A549 treated with Hydrocortisone at 1 μM for 4 hours (cell line): ENCODE results near the gene PCDHGA10. TPM values are rescaled to one million over a fixed set of nuclear protein-coding genes. Genes with fewer than 3 reads are reported as not detected.

Experiments used
- total RNA-seq: library from RNA; stranded (reverse); fragments of 200-300 nt; extraction: Qiagen RNA extraction; gene quantifications from 5 replicates; pipeline ENCODE4 v1.2.3, GENCODE V29; 2022

The PCDHGA10 gene
- total RNA-seq = 0.02 to 0.03 TPM (median 0.02 TPM) in 3 of 5 replicates, not detected in the others

DNA sequence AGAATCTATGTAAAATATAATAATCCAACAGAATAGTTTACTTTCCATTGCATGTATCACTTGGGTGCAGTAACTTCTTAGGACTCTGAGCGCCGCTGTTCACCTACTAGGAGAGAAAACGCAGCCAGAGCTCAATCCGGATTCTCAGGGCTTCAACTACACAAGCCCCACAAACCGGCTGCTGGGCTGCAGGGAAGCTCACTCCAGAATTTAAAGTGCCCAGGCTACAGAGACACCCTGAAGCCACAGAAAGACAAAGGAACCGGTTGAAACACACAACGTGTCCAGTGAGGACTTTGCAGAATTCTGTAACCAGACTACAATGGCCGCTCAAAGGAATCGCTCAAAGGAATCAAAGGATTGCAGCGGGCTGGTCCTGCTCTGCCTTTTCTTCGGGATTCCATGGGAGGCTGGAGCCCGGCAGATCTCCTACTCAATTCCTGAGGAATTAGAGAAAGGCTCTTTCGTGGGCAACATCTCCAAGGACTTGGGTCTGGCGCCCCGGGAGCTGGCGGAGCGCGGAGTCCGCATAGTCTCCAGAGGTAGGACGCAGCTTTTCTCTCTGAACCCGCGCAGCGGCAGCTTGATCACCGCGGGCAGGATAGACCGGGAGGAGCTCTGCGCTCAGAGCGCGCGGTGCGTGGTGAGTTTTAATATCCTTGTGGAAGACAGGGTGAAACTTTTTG is at the start of gene PCDHGA10:
TSS of gene PCDHGA10 (plus strand) at position 134 of the 686 bp plus-strand sequence. CDS start at position 323, 189 bp downstream.

DNA sequence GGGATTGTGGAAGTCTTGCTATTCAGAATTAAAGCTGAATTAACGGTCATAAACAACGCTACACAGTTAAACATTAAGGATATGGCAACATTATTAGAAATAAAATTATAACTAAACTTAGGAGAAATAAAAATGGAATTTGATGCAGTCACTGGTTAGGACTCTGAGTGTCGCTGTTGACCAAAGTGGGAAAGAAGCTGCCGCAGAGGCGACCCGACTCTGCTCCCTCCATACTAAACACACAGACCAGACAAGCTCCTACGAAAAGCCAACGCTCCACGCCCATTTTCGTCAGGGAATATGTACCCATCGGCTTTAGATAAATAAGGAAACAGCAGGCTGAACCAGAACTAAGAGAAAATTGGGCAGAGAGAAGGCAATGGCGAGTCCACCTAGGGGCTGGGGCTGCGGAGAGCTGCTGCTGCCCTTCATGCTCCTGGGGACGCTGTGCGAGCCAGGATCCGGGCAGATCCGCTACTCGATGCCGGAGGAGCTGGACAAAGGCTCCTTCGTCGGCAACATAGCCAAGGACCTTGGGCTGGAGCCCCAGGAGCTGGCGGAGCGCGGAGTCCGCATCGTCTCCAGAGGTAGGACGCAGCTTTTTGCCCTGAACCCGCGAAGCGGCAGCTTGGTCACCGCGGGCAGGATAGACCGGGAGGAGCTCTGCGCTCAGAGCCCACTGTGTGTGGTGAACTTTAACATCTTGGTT is 48.7 kb upstream of the PCDHGA10 start, which contains the start of gene PCDHGA5:
TSS of gene PCDHGA5 (plus strand) at position 211 of the 709 bp plus-strand sequence. CDS start at position 380, 169 bp downstream.

DNA sequence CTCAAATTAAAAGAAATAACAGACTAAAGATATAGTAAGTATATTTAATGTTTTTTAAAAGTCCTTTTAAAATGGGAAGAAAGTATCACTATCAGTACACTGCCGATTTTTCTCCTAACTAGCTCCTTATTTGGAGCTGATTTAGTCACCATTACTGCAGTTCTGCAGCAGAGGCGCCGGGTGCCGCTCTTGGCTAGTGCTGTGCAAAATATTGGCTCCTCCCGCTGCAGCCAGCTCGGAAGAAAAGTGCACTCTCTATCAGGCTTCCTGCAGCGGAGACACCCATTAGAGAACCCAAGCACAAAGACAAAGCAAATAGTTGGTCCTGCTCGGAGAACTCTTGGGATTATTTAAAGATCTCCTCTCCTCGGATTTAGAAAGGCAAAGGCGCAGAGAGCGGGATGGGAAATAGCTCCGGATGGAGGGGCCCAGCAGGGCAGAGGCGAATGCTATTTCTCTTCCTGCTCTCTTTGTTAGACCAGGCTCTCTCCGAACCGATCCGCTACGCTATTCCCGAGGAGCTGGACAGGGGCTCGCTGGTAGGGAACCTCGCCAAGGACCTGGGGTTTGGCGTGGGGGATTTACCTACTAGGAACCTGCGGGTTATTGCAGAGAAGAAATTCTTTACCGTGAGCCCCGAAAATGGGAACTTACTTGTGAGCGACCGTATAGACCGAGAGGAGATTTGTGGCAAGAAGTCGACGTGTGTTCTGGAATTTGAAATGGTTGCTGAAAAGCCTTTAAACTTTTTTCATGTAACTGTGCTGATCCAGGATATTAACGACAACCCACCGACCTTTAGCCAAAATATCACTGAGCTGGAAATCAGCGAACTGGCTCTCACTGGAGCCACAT is 42.6 kb upstream of the PCDHGA10 start, which contains the start of gene PCDHGB3:
TSS of gene PCDHGB3 (plus strand) at position 249 of the 855 bp plus-strand sequence. CDS start at position 402, 153 bp downstream.

DNA sequence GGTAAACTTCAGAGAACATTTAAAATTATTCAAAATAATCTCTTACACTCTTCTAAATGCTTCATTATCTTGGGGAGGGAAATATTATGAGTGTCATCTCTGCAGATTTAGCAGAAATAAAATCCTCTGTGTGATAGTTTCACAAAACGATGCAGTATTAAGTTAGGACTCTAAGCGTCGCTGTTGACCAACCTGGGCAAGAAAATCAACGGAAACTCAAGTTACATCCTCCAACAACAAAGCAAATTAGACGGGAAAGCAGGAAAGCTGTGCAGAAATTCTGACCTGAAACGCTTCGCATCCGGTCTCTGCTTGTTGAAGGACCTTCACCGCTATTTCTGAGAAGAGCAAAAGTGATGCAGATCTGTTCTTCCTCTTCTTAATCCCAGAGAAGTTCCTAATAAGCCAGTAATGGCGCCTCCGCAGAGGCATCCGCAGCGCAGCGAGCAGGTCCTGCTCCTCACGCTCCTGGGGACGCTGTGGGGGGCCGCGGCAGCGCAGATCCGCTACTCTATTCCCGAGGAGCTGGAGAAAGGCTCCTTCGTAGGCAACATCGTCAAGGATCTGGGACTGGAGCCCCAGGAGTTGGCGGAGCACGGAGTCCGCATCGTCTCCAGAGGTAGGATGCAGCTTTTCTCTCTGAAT is 39.0 kb upstream of the PCDHGA10 start, which contains the start of gene PCDHGA6:
TSS of gene PCDHGA6 (plus strand) at position 219 of the 645 bp plus-strand sequence. CDS start at position 412, 193 bp downstream.

DNA sequence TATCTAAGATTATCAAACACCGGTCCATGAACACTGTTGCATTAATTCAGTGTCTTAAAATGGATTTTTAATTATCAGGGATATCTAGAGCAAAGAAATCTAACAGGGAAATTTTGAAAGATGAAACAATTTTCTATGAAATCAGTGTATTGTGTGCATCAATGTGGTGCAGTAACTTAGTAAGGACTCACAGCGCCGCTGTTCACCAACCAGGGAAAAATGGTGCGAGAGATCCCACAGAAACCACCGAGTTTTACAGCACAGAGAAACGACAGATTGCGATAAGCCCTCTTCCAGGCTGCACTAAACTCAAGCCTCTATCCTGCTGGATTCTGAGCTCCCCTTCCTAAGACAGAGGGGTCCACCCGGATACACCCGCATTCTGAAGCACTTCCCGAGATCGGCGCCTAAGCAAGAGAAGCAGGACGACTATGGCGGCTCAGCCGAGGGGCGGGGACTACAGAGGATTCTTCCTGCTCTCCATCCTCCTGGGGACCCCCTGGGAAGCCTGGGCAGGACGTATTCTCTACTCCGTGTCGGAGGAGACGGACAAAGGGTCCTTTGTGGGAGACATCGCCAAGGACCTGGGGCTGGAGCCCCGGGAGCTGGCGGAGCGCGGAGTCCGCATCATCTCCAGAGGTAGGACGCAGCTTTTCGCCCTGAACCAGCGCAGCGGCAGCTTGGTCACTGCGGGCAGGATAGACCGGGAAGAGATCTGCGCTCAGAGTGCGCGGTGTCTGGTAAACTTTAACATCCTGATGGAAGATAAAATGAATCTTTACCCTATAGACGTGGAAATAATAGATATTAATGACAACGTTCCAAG is 30.1 kb upstream of the PCDHGA10 start, which contains the start of gene PCDHGA7:
TSS of gene PCDHGA7 (plus strand) at position 274 of the 826 bp plus-strand sequence. CDS start at position 432, 158 bp downstream.

DNA sequence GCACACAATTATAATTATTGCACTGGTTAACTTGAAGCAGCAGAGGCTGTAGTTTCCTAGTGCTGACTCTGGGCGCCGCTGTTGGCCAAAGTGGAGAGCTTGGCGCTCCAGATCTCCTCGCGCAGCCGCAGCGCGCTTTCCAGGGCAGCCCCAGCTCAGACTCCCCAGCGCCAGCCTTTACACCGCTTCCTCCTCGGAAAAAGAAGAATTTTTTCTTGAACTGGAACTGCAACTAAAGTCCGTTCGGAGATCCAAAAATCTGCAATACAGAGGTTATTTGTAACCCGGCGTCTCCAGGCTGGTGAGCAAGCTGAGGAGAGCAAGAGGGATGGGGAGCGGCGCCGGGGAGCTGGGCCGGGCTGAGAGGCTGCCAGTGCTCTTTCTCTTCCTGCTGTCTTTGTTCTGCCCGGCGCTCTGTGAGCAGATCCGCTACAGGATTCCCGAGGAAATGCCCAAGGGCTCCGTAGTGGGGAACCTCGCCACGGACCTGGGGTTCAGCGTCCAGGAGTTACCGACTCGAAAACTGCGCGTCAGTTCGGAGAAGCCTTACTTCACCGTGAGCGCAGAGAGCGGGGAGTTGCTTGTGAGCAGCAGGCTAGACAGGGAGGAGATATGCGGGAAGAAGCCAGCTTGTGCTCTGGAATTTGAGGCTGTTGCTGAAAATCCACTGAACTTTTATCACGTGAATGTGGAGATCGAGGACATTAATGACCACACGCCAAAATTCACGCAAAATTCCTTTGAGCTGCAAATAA is 25.1 kb upstream of the PCDHGA10 start, which contains the start of gene PCDHGB4:
TSS of gene PCDHGB4 (plus strand) at position 142 of the 755 bp plus-strand sequence. CDS start at position 329, 187 bp downstream.

DNA sequence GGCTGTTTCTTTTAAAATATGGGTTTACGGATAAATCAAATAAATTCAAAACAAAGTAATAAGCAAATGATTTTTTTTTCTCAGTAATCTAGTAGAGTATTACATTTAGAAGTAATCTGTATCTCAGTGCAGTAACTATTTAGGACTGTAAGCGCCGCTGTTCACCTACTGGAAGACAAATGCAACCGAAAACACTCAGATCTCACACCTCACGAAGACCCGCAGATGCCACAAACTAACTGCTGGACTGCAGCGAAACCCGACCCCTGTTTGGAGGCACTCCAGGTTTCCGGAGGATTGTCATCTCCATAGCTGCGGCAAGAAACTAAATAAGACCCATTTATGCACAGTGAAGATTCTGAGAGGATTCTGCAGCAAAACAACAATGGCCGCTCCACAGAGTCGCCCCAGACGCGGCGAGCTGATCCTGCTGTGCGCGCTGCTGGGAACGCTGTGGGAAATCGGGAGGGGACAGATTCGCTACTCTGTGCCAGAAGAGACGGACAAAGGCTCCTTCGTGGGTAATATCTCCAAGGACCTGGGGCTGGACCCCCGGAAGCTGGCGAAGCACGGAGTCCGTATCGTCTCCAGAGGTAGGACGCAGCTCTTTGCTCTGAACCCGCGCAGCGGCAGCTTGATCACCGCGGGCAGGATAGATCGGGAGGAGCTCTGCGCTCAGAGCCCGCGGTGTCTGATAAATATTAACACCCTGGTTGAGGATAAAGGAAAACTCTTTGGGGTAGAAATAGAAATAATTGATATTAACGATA is 20.2 kb upstream of the PCDHGA10 start, which contains the start of gene PCDHGA8:
TSS of gene PCDHGA8 (plus strand) at position 205 of the 770 bp plus-strand sequence. CDS start at position 386, 181 bp downstream.

DNA sequence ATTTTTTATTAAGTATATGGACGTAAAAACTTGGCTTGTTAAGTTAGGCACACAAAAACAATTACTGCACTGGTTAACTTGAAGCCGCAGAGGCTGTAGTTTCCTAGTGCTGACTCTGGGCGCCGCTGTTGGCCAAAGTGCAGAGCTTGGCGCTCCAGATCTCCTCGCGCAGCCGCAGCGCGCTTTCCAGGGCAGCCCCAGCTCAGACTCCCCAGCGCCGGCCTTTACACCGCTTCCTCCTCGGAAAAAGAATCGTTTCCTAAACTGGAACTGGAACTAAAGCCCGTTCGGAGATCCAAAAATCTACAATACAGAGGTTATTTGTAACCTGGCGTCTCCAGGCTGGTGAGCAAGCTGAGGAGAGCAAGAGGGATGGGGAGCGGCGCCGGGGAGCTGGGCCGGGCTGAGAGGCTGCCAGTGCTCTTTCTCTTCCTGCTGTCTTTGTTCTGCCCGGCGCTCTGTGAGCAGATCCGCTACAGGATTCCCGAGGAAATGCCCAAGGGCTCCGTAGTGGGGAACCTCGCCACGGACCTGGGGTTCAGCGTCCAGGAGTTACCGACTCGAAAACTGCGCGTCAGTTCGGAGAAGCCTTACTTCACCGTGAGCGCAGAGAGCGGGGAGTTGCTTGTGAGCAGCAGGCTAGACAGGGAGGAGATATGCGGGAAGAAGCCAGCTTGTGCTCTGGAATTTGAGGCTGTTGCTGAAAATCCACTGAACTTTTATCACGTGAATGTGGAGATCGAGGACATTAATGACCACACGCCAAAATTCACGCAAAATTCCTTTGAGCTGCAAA is 14.8 kb upstream of the PCDHGA10 start, which contains the start of gene PCDHGB5:
TSS of gene PCDHGB5 (plus strand) at position 192 of the 796 bp plus-strand sequence. CDS start at position 373, 181 bp downstream.

DNA sequence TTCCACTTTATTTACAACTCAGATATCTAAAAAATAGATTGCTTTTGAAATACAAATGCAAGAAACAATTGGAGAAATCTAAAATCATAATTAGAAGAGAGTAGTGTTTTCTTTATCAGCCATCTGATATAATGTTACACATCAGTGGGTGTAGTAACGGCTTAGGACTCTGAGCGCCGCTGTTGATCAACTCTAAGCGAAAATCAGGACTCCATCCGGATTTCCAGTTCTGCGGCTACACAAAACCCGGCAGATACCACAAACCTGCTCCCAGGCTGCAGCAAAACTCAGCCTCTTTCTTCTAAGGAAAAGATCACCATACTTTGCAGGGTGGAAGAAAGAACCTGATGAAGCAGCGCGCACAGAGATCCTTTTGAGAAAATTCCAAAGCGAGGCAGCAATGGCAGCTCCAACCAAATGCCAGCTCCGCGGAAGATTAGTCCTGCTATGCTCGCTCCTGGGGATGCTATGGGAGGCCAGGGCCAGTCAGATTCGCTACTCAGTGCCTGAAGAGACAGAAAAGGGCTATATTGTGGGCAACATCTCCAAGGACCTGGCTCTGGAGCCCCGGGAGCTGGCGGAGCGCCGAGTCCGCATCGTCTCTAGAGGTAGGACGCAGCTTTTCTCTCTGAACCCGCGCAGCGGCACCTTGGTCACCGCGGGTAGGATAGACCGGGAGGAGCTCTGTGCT is 10.1 kb upstream of the PCDHGA10 start, which contains the start of gene PCDHGA9:
TSS of gene PCDHGA9 (plus strand) at position 226 of the 691 bp plus-strand sequence. CDS start at position 401, 175 bp downstream.

DNA sequence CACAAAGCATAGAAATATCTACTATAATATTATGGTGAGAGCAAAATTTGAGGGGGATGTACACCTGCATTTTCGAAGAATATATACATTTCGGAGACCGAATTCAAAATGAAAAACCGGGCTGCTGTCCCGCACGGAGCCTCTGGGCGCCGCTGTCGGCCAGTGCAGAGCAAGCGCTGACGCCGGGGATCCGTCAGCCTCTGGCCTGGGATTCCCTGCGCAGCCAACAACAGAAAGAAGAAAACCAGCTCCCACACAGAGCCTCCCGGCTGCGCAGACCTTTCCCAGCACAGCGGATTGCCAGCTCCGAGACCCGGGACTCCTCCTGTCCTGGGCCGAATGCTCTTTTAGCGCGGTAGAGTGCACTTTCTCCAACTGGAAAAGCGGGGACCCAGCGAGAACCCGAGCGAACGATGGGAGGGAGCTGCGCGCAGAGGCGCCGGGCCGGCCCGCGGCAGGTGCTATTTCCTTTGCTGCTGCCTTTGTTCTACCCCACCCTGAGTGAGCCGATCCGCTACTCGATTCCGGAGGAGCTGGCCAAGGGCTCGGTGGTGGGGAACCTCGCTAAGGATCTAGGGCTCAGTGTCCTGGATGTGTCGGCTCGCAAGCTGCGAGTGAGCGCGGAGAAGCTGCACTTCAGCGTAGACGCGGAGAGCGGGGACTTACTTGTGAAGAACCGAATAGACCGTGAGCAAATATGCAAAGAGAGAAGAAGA is 4.8 kb upstream of the PCDHGA10 start, which contains the start of gene PCDHGB6:
TSS of gene PCDHGB6 (plus strand) at position 232 of the 716 bp plus-strand sequence. CDS start at position 414, 182 bp downstream.

DNA sequence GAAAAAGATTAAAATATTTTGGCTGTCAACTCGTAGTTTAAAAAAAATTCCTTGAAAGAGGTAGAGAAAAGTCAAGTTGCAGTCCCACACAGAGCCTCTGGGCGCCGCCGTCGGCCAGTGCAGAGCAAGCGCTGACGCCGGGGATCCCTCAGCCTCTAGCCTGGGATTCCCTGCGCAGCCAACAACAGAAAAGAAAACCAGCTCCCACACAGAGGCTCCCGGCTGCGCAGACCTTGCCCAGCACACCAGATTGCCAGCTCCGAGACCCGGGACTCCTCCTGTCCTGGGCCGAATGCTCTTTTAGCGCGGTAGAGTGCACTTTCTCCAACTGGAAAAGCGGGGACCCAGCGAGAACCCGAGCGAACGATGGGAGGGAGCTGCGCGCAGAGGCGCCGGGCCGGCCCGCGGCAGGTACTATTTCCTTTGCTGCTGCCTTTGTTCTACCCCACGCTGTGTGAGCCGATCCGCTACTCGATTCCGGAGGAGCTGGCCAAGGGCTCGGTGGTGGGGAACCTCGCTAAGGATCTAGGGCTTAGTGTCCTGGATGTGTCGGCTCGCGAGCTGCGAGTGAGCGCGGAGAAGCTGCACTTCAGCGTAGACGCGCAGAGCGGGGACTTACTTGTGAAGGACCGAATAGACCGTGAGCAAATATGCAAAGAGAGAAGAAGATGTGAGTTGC is 4.8 kb downstream of the PCDHGA10 start, which contains the start of gene PCDHGB7:
TSS of gene PCDHGB7 (plus strand) at position 184 of the 679 bp plus-strand sequence. CDS start at position 367, 183 bp downstream.

DNA sequence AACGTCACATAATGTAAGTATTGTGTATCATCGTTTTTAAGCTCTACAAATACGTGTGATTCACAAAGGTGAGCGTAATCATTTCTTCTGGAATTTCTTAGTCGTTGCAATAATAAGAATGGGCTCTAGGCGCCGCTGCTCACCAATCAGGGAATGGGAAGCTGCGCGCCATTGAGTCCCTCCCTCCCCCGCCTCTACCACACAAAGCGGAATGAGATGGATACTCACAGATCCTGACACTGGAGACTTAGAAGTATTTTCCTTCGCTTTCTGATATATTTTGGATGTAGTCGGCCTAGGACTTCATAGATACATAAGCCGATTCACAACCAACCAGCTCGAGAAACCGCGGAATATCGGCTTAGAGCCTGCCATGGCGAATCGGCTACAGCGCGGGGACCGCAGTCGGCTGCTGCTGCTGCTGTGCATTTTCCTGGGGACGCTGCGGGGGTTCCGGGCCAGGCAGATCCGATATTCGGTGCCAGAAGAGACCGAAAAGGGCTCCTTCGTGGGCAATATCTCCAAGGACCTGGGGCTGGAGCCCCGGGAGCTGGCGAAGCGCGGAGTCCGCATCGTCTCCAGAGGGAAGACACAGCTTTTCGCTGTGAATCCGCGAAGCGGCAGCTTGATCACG is 8.2 kb downstream of the PCDHGA10 start, which contains the start of gene PCDHGA11:
TSS of gene PCDHGA11 (plus strand) at position 197 of the 634 bp plus-strand sequence. CDS start at position 374, 177 bp downstream.

DNA sequence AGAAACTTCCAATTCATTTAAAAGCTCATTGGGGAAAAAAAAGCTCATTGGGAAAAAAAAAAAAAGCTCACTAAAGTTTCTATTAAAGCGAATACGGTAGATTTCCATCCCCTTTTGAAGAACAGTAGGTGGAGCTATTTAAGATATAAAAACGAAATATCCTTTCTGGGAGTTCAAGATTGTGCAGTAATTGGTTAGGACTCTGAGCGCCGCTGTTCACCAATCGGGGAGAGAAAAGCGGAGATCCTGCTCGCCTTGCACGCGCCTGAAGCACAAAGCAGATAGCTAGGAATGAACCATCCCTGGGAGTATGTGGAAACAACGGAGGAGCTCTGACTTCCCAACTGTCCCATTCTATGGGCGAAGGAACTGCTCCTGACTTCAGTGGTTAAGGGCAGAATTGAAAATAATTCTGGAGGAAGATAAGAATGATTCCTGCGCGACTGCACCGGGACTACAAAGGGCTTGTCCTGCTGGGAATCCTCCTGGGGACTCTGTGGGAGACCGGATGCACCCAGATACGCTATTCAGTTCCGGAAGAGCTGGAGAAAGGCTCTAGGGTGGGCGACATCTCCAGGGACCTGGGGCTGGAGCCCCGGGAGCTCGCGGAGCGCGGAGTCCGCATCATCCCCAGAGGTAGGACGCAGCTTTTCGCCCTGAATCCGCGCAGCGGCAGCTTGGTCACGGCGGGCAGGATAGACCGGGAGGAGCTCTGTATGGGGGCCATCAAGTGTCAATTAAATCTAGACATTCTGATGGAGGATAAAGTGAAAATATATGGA is 17.7 kb downstream of the PCDHGA10 start, which contains the start of gene PCDHGA12:
TSS of gene PCDHGA12 (plus strand) at position 176 of the 782 bp plus-strand sequence. CDS start at position 429, 253 bp downstream.

